Stimulated activated CD8-positive, alpha-beta memory T cell treated with anti-CD3 and anti-CD28 coated beads, Interleukin-12 subunit alpha, Interleukin-12 subunit beta, amount 100 ng/mL, for 1 hour (primary cell): ENCODE data around the gene ALOX12B.
"Not testable (repeated sequence)": the region's sequence is repeated elsewhere in the genome, so short reads cannot be mapped to it uniquely, and the experiment has no call there.

Experiments
- DNase-seq: peaks from one replicate; pipeline ENCODE4 v3.0.0-alpha.2; 2020; ENCODE audit warnings: low read depth

ALOX12B gene

GRCh38 chr17:8118769-8119580 lies 31.5 kb upstream of the ALOX12B start:
- DNase-seq: peak; percentile 71

GRCh38 chr17:8117980-8118768 lies 30.7 kb upstream of the ALOX12B start, which contains the start of gene ALOXE3:
Gene ALOXE3 (minus strand): TSS chr17:8118514. CDS start chr17:8117990, 524 bp downstream.
- no peak for DNase-seq

DNA sequence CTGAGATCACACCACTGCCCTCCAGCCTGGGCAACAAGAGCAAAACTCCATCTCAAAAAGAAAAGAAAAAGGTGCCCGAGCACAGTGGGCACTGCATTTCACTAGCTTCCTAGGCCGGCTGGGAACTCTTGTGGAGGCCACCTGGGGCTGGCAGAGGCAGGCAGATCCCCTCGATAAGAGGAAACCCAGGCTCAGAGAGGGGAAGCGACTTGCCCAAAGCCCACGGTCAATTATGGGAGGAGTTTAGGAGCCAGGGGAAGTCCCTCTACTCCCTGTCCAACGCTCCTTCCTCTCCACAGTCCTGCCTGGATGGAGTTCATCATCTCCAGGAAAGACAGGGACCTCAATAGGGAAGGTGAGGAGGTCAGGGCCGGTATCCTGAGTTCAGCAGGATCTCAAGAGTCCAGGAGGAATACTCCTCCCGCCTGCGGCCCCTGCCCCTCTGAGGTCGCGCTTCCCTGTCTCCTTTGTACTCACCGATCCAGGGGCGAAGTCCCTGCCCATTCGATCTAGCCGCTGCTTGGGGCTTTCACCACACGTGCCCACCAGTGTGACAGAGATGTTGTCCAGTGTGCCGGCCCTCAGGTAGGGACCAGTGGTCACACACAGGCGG lies 30.0 kb upstream of the ALOX12B start:
- no peak for DNase-seq

DNA sequence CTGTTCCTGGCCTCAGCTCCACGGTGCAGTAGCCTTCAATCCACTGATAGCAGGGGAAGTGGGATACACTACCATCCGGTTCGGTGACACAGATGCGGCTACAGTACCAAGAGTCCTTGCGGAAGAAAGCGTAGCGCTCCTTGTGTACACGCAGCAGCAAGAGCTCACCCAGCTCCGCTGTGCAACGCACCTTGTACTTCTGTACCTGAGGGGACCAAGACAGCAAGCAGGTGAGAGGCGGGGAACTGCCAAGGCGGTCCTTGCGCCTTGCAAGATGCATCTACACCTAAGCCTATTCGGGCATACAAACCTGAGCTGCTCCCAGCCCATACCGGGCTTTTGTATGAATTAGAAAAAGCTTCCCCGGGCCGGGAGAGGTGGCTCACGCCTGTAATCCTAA lies 29.3 kb upstream of the ALOX12B start:
- DNase-seq: no peak

- no peak for DNase-seq
Measured at GRCh38 chr17:8110907-8111306, 23.4 kb upstream of the ALOX12B start.

- DNase-seq: no peak
Measured at GRCh38 chr17:8110456-8110804, 22.9 kb upstream of the ALOX12B start.

DNA sequence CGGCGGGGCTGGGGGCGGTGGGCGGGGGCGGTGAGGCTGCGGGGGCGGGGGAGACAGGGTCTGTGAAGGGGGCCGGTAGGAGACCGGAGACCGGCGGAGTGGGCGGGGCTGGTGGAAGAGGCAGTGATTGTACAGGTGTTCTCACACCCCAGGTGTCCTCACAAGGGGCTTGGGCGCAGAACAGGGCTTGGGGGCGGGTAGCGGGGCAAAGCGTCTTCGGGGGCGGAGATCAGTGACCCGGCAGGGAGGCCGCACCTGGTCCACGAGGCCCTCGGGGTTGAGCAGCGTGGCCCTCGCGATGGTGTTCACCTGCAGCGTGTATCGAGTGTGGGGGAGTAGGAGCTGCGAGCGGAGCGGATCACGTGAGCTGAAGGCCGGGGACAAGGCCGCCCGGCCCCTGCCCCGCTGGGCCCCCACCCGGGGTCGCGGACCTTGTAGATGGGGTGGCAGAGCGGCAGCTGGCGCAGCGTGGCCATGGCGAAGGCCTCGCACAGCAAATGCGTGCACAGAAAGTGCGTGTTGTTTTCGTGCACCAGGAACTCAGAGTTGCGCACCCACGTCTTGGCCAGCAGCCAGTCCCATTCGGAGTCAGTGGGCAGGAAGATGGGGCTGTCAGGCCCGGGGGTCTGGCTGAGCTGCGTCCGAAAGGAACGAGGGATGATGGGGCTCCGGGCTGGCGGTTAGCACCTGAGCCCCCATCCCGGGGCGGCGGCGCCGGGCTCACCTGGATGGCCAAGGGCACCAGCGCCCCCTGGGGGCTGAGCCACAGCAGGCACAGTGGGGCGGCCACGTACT lies 22.3 kb upstream of the ALOX12B start:
- DNase-seq: peak; percentile 65

DNA sequence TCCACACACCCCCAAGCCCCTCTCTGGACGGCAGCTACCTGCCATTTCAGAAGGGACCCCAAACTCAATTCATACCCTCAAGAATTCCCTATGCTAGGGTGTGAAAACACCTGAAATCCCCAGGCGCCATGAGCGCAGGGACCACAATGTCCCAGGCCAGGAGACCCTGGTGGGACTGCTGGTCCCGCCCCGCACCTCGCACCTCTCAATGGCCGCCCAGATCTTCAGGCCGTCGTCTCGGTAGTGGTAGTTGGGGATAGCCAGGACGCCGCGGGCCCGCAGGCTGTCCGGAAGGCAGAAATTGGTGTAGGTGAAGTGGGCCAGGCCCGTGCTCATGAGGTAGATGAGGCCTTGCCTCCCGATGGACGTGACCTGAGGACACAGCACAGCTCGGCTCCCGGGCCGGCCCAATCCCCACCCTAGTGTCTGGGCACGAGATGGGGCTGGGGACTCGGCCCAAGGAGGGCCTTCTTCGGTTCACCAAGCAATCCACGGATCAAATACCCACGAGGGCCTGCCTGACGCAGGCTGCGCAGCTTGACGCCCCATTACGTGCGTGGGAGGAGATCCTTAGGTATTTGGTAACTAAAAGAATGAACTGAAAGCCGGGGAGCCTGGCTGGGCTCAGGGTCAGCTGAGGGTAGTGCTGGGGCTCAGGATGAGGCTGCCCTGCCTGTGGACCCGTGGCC lies 21.6 kb upstream of the ALOX12B start:
- DNase-seq: no peak

- not testable (repeated sequence) for DNase-seq
Measured at GRCh38 chr17:8106980-8107379, 19.5 kb upstream of the ALOX12B start.

- no peak for DNase-seq
Measured at GRCh38 chr17:8105957-8106398, 18.5 kb upstream of the ALOX12B start.

- DNase-seq: no peak
Measured at GRCh38 chr17:8104911-8105310, 17.4 kb upstream of the ALOX12B start.

DNA sequence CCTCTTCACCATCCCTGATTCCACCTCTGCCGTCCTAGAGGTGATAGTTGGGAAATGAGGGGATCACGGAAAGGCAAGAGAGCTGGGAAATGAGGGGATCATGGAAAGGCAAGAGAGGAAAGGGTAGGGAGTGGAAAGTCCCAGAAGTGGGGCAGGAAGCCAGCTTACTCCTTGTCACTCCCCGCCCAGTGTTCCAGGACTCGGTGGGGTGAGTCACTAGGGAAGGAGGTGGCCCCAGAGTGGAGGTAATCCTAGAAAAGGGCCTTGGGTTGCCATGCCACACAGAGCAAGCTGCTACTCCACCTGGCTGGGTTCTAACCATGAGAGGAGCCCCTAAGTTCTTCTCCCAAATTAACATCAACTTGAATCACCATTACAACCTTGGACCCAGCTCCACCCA lies 16.0 kb upstream of the ALOX12B start:
- no peak for DNase-seq

- DNase-seq: no peak
Measured at GRCh38 chr17:8101721-8102120, 14.2 kb upstream of the ALOX12B start.

- DNase-seq: no peak
Measured at GRCh38 chr17:8100763-8101162, 13.2 kb upstream of the ALOX12B start.

- no peak for DNase-seq
Measured at GRCh38 chr17:8100111-8100510, 12.6 kb upstream of the ALOX12B start.

DNA sequence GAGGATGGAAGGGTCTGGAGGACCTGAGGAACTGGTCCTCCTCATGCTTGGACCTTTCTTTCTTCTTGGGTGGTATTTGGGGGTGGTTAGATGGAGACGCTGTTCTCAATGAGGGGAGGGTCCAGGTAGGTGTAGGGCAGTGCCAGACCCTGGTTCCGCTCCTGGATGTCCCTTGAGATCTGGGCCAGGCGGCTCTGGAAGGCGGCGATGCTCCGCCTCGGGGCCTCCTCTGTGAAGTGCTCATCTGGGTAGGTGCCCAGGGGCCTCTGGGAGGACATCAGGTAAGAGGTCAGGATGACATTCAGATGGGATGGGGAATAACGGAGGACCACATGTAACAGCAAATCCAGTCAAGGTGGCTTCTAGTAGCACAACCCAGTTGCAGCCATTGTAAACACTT lies 9.0 kb upstream of the ALOX12B start:
- DNase-seq: no peak

DNA sequence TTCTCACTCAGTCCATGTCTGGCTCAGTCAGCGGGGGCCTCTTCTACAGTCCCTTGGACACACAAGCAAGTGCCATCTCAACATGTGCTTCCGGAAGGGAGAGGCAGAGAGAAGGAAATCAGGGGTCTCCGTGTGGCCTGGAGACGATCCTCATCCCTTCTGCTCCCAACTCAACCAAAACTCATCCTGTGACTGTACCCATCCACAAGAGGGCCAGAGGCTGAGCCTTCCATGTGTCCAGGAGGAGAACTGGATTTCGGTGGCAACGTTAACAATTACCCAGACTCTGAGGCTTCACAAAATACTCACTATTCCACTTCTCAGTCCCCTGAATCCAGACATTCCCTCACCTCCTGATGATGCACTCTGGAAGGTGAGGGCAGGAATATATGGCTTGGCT lies 7.8 kb upstream of the ALOX12B start:
- no peak for DNase-seq

GRCh38 chr17:8091033-8091687 lies 3.6 kb upstream of the ALOX12B start:
- no peak for DNase-seq

GRCh38 chr17:8089728-8090127 lies 2.2 kb upstream of the ALOX12B start:
- no peak for DNase-seq

GRCh38 chr17:8087952-8088230 lies 375 bp upstream of the ALOX12B start:
- no peak for DNase-seq

DNA sequence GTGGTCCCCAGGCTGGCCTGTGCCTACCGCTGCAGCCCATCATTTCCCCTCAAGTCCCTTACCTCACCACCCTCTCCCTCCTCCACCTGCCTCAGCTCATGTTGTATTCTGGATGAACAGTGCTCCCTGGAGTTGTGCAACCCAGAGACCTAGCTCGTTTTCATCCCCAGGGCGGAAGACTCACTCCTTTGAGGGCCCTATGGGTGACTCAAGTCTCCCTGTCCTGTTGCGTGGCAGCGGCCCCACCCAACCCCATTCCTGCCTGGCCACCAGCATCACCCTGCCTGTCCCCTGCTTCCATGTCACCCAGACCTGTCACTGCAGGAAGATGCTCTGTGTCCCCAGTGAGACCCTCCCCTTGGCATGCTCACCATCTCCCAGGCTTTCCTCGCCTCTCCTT lies 3.3 kb downstream of the ALOX12B start:
- DNase-seq: no peak
